CD4-positive, alpha-beta T cell treated with Interleukin-4 for 1 hour (primary cell): ENCODE results near the gene SFMBT1.

Source experiments
- DNase-seq, 2 donors: peaks; one replicate each; pipeline ENCODE4 v3.0.0-alpha.2; 2020 to 2022

SFMBT1 gene

GRCh38 chr3:52880047-52880446, 165.8 kb downstream of the SFMBT1 start:
- DNase-seq, result no peak

DNA sequence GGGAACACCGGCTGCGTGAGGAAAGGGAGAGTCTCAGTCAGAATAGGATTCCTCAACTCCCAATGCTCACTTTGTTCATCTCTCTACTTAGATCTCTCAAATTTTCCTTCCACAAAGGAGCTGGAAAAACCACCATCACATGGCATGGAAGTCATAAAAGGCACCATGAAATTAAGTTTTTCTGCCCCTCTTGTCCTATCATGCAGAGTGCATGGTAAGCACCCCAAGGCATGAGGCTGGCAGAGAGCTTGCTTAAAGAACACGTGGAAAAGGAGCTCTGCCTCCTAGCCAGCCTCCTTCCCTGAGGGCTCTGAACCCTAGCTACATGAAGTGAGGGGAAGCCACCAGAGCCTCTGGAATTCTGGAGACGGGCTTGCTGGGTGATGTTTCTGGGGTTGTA, 166.3 kb downstream of the SFMBT1 start:
- no peak for DNase-seq

DNA sequence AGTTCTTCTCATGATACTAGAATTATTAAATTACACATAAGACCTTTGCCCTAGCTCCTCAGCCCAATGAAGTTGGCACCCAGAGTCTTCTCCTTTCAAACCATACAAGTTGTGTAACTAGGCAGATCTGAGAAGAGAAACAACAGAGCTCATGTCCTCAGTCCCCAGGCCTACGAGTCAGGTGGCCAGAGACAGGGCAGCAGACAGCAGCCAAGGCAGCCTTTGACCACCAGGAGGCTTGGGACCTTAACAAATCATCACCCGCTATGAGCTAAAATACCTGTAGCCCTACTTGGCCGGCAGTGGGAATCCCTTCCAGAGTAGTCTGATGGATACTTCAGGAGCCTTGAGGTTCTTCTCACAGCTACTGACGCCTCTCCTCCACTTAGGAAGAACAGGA, 166.8 kb downstream of the SFMBT1 start:
- no peak for DNase-seq

DNA sequence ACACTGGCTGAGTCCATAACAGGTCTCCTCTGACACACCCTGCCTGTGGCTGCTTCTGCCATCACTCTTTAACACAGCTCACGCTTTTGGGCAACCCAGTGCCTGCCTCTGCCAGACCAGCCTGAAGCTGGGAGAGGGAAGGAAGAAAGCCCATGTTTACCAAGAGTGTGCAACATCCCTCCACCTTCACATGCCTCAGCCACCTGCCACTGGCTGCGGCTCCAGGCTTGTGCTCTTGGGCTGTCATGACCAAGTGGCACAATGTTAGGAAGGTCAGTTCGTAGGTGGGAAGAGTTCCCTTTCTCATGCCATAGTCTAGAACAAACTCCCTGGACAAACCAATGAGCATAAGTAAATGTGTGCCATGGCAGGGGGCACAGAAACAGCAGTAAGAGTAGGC, 168.8 kb downstream of the SFMBT1 start:
- no peak for DNase-seq

- no peak for DNase-seq
These were observed 170.8 kb downstream of the SFMBT1 start for GRCh38 chr3:52874864-52875587.

DNA sequence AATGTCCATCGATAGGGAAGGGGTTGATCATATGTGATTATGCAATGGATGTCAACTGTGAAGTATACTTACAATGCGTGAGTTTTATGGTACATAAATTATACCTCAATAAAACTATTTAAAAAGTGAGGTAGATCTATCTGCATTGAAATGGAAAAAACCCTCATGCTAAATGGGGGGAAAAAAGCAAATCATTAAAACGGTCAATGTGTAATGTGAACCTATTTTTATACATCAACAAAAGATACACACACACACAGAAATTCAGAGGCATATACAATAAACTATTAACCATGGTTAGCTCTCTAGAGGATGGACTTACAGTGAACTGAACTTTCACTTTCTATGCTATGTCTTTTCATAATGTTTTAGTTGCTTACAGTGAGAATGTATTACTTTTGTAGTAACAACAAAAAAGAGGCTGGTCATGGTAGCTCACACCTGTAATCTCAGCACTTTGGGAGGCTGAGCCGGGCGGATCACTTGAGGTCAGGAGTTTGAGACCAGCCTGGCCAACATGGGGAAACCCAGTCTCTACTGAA, 171.6 kb downstream of the SFMBT1 start:
- DNase-seq, result no peak

DNA sequence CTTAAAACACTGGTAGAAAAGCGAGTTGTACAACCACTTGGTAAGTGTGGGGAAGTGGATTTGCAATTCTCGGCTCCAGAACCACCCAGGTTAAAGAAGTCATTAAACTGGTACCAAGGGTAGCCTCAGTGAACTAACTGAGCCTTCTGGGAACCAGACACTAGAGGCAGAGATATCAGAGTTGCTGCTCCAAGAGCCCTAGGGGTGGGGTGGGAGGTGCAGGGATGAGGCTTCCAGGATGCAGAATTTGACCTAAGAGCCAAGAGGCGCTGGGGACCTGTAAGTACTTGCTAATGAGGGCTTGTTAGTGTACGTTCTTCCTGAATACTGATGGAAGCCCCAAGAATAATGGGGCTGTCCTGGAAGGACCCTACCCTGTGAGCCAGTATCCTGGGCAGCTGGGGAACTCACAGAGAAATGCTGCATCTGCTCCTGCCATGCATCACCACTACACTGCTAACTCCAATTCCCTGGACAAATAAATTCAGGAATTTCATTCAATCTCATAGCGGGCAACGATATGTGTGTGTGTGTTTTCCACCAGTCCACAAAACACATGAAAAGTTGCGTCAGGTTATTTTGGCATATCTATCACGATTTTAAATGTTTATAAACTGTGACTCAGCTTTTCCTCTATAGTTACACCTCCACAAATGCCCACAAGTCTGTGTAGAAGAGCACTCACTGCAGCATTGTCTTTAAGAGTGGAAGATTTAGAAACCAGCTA, 172.3 kb downstream of the SFMBT1 start:
- no peak for DNase-seq

DNA sequence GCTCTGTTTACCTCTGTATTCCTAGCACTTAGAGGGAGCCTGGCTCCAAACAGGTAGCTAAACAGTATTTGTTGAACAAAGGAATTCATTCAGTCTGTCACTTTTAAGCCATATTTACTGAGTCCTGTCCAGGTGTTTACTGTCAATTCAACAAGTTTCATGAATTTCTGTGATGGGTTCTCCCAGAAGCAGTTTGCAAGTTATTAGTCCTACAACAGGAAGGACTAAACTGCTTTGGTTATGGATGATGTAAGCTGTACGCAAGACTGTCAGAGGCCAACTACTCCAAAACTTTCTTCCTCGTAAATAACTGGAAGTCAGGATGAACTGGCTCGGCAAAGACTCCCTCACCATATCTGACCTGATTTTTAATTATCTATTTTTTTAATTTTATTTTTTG, 173.6 kb downstream of the SFMBT1 start:
- no peak for DNase-seq

- DNase-seq, result no peak
These were observed 174.1 kb downstream of the SFMBT1 start for GRCh38 chr3:52871761-52872160.

GRCh38 chr3:52870471-52870870, 175.4 kb downstream of the SFMBT1 start:
- no peak for DNase-seq

- no peak for DNase-seq
These were observed 179.4 kb downstream of the SFMBT1 start for GRCh38 chr3:52866427-52866826.

GRCh38 chr3:52865994-52866393, 179.9 kb downstream of the SFMBT1 start:
- no peak for DNase-seq

DNA sequence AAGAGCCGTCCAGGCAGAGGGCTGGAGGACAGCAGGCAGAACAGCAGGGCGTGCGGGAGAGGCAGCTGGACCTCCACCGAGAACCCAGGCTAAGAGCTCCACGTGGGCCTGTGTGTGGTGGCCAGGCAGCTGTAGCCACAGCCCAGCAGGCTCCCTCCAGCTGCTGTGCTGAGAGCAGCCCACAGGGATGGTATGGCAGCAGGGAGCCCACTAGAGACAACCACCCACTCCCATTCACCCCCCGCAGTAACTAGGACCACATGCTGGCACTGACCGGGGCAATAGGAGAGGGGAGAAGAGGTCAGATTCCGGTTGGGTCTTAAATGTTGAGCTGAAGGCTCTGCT, 185.5 kb downstream of the SFMBT1 start:
- DNase-seq, result no peak

- DNase-seq, result no peak
These were observed 186.0 kb downstream of the SFMBT1 start for GRCh38 chr3:52859686-52860423.

GRCh38 chr3:52857864-52858263, 188.0 kb downstream of the SFMBT1 start:
- DNase-seq, result no peak

DNA sequence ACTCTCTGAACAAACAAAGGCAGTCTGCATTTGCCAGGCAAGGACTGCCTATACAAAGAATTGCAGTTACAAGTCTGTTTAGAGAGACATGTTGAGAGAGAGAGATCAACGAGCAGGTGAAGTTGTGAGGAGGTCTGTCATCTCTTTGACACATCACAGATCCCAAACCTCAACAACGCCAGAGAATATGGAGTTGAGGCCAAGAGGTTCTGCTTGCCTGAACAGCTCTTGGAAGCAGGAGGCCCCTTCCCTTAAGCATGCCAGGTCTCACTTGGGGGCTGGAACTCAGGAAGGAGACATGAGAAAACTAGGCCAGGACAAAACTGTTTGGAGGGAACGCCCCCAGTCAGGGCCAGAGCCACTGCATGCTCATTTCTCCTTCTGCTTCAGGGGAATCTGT, 188.7 kb downstream of the SFMBT1 start:
- no peak for DNase-seq

DNA sequence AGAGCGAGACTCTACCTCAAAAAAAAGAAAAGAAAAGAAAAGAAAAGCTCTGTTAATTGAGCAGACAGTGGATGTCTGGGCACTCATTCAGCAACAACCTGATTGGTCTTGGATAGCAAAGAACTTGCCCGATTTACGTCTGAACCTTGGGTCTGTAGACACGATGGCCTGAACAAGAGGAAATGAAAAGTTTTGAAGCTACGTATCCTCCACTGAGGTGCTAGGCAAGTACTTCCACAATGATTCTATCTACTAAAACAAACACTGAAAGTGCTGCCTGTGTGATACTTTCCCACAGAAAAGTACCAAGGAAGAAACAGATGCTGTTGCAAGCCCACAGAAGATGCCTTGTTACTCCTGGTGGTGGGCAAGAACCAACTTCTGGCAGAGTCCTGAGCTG, 189.2 kb downstream of the SFMBT1 start:
- DNase-seq, result no peak

DNA sequence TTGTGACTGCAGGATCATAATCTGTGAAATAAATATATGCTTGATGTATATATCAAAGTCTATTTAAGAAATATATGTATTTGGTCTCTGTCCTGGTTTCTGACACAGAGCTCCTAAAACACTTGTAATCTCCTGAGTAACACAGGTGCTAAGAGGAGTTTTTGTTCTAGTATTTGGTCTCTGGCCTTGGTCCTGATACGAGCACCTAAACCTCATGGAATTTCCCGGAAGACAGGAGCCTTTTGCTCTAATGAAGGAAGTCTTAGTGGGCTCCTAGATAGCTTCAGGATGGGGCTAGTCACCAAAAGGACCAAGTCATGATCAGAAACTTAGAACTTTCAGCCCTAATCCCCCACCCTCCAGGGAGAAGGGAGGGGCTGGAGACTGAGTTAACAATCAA, 191.9 kb downstream of the SFMBT1 start:
- no peak for DNase-seq
